ENCODE measurements around the gene NAPEPLD. TPM values are rescaled to one million over a fixed set of nuclear protein-coding genes. Genes with fewer than 3 reads are reported as not detected.
A peak's percentile ranks its signal among the peaks of the same experiment; 100 is the strongest.

Gene NAPEPLD
- total RNA-seq, 4 donors from 2014 or later = 20.3 to 46.7 (median 34.4) TPM

- Histone ChIP-seq H3K36me3 (no peaks in the 10 kb centered on the region), H3K4me3 (replicated peaks in 1 of 3) (no peak overlapping the region), H3K4me1 (peaks cover 6 to 7% of the 10 kb centered on the region in 2 donors), H3K27me3 (no peaks in the 10 kb centered on the region), H3K27ac (no peak overlapping the region), H3K9me3 (no peaks in the 10 kb centered on the region)
- TF ChIP-seq CTCF (IDR thresholded peaks at IDR 0.05) = no peak
- no peak for TF ChIP-seq POLR2A (IDR thresholded peaks at IDR 0.05)
- intact Hi-C loops (cut with DNase I) = no loop called here
- no peak for DNase-seq
- 90 to 92% methylated on average over 2 of the region's 2 CpGs for WGBS, 2 donors
These were observed 77.9 kb downstream of the NAPEPLD start for GRCh38 chr7:103071000-103071399.

- no peaks in the 10 kb centered on the region for H3K9me3 ChIP-seq
- no peak overlapping the region for H3K4me3 ChIP-seq (replicated peaks in 1 of 3)
- intact Hi-C loops (cut with DNase I) = no loop called here
- DNase-seq = no peak
- no peak overlapping the region for H3K27ac ChIP-seq
- peaks cover 1 to 2% of the 10 kb centered on the region in 2 donors for H3K4me1 ChIP-seq
- H3K27me3 ChIP-seq = no peaks in the 10 kb centered on the region
- no peaks in the 10 kb centered on the region for H3K36me3 ChIP-seq
- TF ChIP-seq POLR2A (IDR thresholded peaks at IDR 0.05) (no peak), CTCF (IDR thresholded peaks at IDR 0.05) (no peak)
- 92 to 94% methylated on average over 17 to 18 of the region's 23 CpGs for WGBS, 2 donors
These were observed 80.2 kb downstream of the NAPEPLD start for GRCh38 chr7:103068414-103069403.

- intact Hi-C loops (cut with DNase I) = no loop called here
- peak in 1 of 2 donors; percentile 9 for DNase-seq
- TF ChIP-seq CTCF (IDR thresholded peaks at IDR 0.05) (peak in 1 of 6 experiments; percentile 26), POLR2A (IDR thresholded peaks at IDR 0.05) (no peak)
- Histone ChIP-seq H3K4me1 (no peaks in the 10 kb centered on the region), H3K9me3 (no peaks in the 10 kb centered on the region), H3K36me3 (no peaks in the 10 kb centered on the region), H3K4me3 (replicated peaks in 1 of 3) (no peak overlapping the region), H3K27ac (no peak overlapping the region), H3K27me3 (no peaks in the 10 kb centered on the region)
- WGBS, 2 donors = 10 to 31% methylated on average over 1 of the region's 1 CpG
These were observed 83.2 kb downstream of the NAPEPLD start for GRCh38 chr7:103065667-103066066.

GRCh38 chr7:103063895-103064294 is 85.0 kb downstream of the NAPEPLD start:
- WGBS, 2 donors = 84 to 91% methylated on average over 3 of the region's 3 CpGs
- Histone ChIP-seq H3K4me1 (no peaks in the 10 kb centered on the region), H3K27me3 (no peaks in the 10 kb centered on the region), H3K9me3 (no peaks in the 10 kb centered on the region), H3K4me3 (replicated peaks in 1 of 3) (no peak overlapping the region), H3K27ac (no peak overlapping the region), H3K36me3 (no peaks in the 10 kb centered on the region)
- DNase-seq = no peak
- intact Hi-C loops (cut with DNase I) = no loop called here
- TF ChIP-seq CTCF (IDR thresholded peaks at IDR 0.05) (no peak), POLR2A (IDR thresholded peaks at IDR 0.05) (no peak)

GRCh38 chr7:103059471-103059870 is 89.4 kb downstream of the NAPEPLD start:
- 56 to 72% methylated on average over 2 of the region's 2 CpGs for WGBS, 2 donors
- Histone ChIP-seq H3K36me3 (no peaks in the 10 kb centered on the region), H3K27ac (no peak overlapping the region), H3K4me1 (no peaks in the 10 kb centered on the region), H3K9me3 (no peaks in the 10 kb centered on the region), H3K4me3 (replicated peaks in 1 of 3) (no peak overlapping the region), H3K27me3 (no peaks in the 10 kb centered on the region)
- TF ChIP-seq CTCF (IDR thresholded peaks at IDR 0.05) (no peak), POLR2A (IDR thresholded peaks at IDR 0.05) (no peak)
- intact Hi-C loops (cut with DNase I) = no loop called here
- no peak for DNase-seq
